ENCODE data around the gene LPCAT1.

The LPCAT1 gene

DNA sequence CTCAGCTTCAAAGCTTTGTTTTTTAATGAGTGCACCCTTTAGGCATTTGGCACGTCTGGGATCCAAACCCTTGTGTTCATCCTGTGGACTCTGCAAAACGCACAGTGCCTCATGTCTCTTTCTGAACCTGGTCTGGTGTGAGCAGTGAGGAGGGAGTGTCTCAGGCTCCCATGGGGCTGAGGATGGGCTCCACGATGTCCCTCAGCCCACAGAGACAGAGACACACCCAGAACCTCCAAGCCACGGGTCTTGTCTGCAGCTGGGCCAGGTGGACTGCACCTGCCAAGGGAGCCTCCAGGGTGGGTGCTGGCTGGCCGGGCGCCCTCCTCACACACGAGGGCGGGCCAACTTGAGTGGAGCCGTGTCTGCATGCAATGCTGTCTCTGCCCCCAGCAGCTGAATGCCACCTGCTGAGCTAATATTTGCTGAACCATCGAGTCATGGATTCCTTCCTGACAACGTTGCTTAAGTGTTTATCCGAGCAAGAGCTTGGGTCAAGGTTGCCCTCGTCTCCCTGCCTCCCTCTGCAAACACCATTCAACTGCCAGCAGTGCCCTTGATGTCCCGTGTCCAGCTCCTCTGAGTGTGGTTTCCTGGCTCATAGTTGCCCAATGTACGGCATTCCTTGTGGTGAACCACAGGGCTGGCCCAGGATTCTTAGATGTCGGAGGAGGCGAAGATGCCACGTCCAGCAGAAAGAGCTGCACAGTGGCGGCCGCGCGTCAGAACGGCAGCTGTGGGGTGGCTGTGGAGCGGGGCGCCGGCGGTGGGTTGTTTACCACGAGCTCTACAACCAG lies 31.4 kb upstream of the LPCAT1 start:
- DNase-seq (ENCODE audit: low read depth): no peak

DNA sequence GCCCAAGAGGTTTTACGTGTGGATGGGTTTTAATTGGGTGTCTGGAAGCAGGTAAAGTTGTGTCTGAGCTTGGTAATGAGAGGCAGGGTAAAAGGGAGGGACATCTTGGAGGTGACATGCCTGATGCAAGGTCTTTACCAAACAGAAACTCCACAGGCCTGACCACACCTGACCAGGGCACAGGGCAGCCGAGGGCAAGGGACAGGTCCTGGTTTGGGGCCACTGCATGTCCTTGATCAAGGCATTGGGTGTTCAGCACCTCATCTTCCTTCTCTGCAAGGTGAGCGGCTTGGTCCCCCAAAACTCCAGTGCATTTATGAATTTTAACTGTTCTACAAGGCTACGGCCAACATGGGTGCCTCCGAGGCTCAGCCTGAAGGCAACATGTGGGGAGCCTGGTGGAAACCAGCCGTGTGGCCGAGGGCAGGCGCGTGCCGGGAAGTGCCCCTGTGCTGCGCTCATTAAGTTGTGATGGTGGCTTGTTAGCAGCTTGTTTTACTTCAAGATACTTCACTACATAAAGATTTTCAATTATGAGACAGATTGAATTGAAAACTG lies 30.7 kb upstream of the LPCAT1 start:
- no peak for DNase-seq (ENCODE audit: low read depth)

DNA sequence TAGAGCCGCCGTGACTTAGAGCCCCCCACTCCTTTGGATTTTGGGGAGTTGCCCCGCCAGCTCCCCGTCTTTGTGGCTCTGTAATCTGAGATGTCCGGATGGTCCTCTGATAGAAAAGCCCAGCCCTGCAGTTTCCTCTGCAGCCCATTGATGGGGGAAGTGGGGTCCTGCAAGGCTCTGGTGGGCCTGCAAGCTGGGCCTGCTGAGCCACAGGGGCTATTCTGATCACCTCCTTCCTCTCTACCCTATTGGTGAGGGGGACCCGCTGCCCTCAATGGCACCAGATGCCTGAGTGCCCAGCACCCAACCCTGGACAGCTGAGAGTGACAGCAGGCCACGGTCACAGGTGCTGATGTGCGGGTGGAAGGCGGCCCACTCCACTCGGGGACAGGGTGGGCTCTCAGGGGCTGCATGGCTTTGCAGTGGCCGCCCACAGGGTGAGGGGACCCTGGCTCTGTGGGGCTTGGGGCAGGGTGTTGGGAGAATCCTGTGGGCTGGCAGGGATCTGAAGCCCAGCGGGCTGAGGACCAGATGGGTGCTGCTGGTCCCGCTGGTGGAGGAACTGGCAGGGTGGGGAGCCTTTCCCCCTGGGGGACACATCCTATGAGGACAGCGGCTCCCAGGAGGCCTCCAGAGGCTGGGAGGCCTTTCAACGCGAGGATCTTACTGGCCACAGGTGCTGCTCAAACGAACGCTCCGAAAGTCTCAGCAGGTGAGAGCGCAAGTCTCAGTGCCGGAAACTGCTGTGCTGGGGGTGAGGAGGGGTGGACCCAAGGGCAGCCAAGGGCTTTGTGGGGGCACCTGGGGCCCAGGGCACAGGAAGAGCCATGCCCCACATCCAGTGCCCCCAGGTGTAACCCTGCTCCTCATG lies 30.0 kb upstream of the LPCAT1 start:
- no peak for DNase-seq (ENCODE audit: low read depth)

DNA sequence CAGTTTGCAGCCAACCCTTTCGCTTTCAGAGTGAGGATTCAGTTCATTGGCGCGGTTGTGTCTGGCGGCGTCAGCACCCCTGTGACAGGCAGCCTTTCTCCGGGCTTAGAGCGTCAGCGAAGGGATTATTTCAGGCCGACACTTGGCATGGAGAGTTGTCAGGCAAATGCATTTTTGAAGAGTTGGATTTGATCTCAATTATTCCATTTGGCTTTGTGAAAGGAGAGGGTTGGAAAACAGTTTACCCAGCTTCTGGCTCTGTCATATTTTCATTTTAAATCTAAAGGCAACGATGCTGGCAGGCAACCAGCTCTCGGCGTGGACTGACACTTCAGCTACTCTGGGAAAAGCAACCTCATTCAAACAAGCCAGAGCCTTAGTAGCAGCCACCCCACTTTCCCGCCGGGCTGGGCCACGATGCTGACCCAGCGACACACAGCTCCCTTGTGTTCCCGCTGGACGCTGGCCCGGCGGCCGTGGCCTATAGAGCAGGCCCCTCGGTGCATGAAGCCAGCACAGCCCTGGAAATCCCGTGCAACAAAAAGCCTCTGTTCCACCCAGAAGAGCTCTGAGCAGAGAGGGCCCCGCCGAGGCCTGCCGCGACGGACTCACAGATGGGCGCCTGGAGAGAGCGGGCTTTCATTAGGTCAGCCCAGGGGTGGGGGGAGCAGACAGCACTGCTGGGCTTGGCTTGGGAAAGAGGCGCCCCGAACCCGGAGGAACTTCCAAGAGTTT lies 28.9 kb upstream of the LPCAT1 start:
- DNase-seq (ENCODE audit: low read depth): no peak

DNA sequence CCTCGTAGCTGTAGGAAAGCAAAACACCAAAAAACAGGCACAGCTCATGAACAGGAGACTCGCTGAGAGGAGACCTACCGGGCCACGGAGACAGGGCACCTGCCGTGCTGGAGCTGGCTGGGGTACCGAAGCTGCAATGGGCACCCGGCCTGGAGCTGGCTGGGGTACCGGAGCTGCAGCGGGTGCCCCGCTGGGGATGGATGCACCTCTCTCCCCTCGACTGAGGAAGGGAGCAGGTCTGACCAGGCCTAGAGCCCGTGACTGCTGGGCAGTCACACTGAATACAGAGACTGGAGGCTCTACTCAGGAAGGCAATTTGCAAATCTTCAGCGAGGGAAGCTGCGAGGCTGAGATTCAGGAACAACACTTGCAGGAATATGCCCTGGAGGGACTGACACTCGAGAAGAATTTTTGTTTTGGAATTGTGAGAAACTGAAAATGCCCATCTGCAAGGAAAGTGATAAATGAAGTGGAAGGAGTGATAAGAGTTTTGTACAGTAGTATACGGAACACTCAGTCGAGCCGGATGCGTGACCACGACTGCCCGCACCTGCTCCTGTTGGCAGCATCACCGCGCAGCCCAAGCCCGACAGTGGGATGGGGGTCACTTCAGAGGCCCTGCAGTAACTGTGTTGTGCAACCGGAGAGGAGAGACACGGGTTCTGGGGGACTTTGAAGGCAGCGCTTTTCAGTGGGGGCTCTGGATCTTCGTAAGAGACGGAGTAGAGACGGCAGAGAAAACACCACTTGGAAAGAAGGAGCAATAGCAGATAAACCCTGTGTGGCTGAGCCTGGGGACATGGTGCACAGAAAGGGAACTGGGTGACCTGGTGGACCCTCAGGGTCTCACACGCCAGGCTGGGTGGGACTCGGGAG lies 27.9 kb upstream of the LPCAT1 start:
- DNase-seq (ENCODE audit: low read depth): no peak

DNA sequence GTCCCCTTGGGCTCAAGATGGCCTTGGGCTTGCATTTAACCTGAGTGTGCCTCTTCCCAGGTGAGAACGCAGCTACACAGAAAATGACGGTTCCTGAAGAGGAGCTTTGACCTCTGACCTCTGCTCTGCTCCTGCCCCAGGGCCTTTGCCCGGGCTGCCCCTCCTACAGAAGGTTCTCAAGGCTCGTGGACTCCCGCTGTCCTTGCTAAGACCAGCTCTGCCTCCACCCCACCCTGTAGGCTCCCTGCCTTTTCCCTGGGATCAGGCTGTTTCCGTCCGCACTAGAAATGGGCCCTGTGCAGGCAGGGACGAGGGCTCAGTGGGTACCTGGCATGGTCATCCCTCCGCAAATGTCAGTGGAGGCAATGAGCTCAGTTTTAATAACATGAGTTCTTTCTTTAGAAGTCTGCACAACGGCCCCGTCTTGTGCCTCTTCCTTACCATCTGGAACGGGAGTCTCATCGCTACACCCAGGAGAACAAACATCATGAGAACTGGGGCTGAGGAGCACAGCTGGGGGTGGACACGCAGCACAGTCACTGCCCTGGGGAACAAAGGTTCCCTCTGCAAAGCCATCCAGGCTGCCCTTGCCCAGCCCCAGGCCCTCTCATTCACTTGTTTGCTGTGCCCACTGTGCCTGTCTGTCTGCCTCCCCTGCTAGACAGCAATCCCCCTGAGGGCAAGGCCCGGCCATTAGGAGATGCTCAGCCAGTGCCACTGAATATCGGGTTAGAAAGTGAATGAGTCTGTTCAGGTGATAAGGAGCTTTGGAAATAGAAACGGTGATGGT lies 26.7 kb upstream of the LPCAT1 start:
- DNase-seq (ENCODE audit: low read depth): no peak

DNA sequence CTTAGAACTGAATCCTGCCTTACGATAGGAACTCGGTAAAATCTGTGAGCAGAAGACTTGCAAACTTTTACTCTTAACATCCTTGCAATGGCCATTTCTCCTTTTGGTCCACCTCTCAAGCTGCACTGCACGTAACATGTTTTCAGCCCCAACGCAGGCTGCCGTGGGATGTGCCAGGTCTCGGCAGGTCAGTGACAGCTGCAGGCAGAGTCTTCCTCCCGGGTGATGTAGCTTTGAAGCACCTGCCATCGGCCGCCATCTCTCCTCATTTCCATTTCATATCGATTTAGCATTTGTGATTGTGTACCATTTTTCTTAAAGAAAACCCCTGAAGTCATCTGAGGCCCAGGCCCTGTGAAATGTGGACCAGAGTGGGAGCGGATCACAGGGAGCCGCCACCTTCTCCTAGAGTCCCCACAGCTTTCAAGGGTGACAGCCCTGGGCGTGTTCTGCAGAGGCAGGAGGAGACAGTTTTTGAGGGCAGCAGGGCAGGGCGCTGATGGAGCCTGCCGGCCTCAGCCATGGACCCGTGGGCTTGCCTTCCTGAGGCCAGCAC lies 25.8 kb upstream of the LPCAT1 start:
- no peak for DNase-seq (ENCODE audit: low read depth)

DNA sequence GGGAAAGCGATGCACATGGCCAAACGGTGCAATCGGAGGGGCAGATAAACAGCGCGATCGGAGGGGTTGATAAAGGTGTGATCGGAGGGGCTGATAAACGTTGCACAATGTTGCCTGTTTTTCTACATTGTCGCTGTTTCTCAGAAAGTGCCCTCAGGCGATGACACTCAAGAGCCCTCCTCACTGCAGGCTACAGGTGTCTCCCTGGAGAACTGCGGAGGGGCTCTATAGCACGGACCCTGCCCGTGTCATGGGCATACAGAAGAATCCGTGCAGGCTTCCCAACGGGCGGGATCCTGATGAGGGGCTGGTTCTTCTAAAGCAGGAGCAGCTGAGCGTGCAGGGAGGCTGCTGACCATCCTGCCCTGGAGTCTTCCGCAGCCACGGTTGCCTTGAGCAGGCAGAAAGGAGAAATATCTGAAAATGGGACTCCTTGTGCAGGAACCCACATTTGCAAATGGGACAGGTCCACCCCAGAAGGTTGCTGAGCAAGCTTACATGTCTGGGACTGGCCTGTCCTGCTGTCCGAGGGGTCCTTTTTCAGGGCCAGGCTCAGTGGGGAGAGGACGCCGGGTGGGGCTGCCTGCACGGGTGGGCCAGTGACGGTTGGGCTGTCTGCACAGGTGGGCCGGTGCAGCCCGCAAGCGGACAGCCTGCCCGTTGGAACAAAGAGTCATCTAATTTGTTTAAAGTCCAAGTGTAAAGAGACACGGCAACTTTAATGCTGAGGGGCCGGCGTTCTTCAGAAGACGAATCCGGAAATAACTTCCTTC lies 25.1 kb upstream of the LPCAT1 start:
- DNase-seq (ENCODE audit: low read depth): no peak

DNA sequence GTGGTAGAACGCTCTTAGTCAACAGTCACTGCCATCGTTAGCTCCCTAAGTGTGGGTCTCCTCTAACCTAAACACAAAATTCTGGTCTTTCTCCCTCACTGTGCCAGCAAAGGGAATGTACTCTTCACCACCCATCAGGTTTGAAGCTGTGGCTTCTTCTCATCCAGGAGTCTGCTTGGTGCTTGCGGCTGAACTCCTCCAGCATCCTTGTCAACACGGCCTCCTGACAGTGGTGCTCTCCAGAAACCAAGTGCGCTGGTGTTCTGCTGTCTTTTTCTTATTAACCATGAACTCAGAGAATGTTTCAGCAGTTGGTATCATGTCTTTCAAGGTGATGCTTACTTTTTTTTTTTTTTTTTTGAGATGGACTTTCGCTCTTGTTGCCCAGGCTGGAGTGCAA lies 23.9 kb upstream of the LPCAT1 start:
- DNase-seq (ENCODE audit: low read depth): no peak

DNA sequence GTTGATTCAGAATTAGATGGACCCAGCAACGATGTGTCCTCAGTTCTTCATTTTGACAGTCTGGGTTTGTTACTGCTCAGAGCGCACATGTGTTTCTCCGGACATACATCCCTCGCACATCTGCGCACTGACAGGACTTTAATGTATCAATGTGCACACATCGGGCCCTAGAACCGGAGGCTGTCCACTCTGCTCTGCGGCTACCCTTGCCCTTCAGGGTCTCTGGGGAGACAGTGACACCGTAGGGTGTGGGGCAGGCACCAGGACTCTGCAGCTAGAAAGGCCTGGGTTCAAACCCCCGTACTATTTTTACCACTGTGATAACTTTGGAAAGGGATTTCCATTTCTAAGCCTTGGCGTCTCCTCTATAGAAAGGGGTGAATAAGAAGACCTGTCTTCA lies 23.5 kb upstream of the LPCAT1 start:
- no peak for DNase-seq (ENCODE audit: low read depth)

DNA sequence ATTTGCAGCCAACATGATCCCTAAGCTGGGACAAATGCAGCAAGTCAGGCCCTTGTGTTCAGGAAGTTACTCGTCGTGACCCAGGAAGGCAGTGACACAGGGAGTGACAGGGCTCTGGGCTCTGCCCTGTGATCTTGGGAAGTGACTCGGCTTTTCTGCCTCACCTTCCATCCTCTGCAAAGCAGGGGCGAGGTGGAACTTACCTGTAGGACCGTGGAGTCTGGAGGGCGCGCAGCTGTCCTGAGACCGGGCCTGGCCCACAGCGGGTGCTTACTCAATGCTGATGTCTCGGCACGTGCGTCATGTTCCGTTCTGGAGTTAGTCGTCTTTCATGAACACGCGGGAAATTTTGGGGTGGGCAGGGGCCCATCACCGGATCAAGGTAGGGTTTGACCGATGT lies 22.8 kb upstream of the LPCAT1 start:
- DNase-seq (ENCODE audit: low read depth): no peak

DNA sequence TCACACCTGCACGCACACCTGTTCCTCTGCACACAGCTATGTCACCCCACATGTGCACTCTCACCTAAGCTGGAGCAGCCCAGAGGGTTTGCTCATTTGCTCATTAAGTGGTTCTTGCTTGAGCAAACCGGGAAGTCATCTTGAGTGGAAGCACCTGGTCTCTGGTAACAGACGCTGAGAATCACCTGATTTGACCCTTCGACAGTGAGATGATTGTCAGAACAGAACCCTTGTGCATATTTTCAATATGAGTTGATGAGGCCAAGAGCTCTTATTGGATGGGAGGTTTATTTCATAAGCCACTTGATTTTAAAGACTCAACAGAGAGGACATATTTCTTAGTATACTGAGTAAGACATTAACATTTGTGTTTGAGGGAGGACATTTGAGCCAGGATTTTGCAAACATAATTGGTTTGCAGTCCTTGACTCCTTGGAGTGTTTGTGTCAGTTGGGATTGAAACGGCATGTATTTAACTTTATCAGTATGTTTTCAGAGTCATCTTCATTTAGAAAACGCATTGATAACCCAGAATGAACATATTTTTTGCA lies 22.1 kb upstream of the LPCAT1 start:
- no peak for DNase-seq (ENCODE audit: low read depth)

DNA sequence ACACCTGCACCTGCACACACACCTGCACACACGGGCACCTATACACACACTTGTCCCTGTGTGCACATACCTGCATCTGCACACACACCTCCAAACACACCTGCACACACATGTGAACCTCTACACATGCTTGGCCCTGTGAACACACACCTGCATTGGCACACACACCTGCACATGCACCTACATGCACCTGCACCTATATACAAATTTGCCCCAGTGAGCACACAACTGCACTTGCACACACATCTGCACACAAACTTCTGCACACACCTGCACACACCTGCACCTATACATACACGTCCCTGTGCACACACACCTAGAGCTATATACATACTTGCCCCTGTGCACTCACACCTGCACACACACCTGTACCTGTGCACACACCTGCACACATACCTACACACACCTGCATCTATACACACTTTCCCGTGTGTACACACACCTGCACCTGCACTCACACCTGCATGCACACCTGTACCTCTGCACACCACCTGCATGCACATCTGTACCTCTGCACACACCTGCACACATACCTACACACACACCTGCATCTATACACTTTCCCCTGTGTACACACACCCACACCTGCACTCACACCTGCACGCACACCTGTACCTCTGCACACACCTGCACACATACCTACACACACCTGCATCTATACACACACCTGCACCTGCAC lies 21.5 kb upstream of the LPCAT1 start:
- no peak for DNase-seq (ENCODE audit: low read depth)

DNA sequence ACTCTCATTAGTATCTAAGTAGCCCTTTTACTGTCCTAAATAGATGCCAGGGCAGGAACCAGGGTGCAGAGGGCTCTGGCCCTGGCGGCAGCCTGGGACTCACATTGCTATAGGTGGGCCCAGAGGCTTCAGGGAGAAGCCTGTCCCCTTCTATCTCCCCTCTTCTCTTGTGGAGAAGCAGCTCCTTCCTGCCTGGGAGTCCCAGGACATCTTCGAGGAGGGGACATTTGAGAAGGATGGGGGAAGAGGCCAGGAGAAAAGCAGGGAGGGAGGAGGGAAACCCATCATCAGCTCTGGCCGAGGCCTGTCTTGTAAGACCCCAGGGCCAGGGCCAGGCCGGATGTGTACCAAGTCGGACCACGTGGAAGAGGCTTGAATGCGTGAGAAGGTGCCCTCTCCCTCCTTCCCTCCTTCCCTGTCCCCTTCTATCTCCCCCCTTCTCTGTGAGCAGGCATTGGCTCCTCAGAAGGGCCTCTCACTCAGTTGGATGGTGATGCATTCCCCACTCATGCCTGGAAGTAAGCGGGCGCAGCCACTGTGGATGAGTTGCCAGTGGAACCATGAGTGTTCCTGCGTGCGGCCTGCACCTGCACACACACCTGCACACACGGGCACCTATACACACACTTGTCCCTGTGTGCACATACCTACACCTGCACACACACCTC lies 20.7 kb upstream of the LPCAT1 start:
- no peak for DNase-seq (ENCODE audit: low read depth)

DNA sequence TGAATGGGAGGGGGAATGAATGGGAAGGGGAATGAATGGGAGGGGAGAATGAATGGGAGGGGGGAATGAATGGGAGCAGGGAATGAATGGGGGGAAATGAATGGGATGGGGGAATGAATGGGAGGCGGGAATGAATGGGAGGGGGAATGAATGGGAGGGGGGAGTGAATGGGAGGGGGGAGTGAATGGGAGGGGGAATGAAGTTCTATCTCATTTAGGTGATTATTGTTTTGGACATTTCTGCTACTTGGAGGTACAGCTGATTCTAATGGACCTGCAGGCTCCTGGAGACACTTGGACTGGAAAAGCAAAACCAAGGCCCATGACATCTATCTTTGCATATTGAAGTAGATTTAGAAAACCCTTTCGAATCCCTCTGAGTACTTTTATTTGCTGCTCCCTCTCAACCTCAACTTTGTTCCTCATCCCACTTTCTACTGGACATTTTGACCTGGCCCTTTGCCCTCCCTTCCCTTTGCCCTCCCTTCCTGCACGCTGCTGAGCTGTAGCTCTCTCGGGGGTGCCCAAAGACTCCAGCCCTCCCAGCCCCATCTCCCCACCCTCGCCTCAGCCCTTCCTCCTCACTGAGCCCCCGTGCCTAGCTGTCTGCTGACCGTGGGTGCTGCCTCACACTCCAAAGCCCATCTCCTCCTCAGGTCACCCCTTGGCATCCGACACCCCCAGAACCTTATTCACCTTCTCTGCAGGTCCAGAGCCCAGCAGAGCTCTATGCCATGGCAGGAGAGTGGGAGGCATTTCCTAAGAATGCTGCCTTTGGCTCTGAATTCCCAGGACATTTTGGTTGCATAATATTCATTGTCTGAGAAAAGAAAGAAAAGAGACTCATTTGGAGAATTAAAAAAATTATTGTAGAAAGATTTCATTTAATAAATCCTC lies 19.9 kb upstream of the LPCAT1 start:
- no peak for DNase-seq (ENCODE audit: low read depth)

DNA sequence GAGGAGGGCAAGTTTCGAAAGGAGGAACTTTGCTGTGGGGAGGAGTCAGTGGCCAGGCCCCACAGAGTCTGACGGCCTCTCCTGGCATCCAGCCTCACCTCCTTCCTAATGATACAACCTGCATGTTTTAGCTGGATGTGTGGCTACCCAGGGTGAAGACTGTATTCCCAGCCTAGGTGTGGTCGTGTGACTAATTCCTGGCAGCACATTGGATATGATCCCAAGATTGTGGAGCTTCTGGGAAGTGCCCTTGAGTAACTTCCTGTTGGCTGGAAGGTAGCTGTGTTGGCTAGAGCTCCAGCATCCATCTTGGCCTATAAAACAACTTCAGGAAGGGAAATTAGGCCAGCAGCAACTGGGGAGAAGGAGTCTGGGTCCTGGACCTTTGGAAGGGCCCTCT lies 19.0 kb upstream of the LPCAT1 start:
- DNase-seq (ENCODE audit: low read depth): no peak
